ENCODE data around the gene DCTN5. TPM values are rescaled to one million over a fixed set of nuclear protein-coding genes. Genes with fewer than 3 reads are reported as not detected.

Gene DCTN5
- total RNA-seq, 1 donor from 2014 or later, result 68.4 TPM

- TF ChIP-seq CTCF (IDR thresholded peaks at IDR 0.05; ENCODE audit: insufficient read depth, low read length, poor library complexity, severe bottlenecking), result no peak
- no peak for DNase-seq (ENCODE audit: low read depth)
These were observed 64.2 kb downstream of the DCTN5 start for GRCh38 chr16:23705517-23705902.

GRCh38 chr16:23706439-23706838 is 65.2 kb downstream of the DCTN5 start:
- Histone ChIP-seq H3K36me3 (ENCODE audit: control insufficient read depth, insufficient read depth, low read length) (no peaks in the 10 kb centered on the region), H3K27me3 (ENCODE audit: control insufficient read depth, insufficient read depth, low read length) (peaks cover 7% of the 10 kb centered on the region), H3K4me3 (ENCODE audit: low read depth, low read length) (no peak overlapping the region)
- DNase-seq (ENCODE audit: low read depth), result no peak
- no peak for TF ChIP-seq CTCF (IDR thresholded peaks at IDR 0.05; ENCODE audit: insufficient read depth, low read length, poor library complexity, severe bottlenecking)

More at GRCh38 chr16:23705517-23705902, 64.2 kb downstream of the DCTN5 start:
- H3K36me3 ChIP-seq (ENCODE audit: control insufficient read depth, insufficient read depth, low read length), result no peaks in the 10 kb centered on the region
- H3K4me3 ChIP-seq (ENCODE audit: low read depth, low read length), result no peak overlapping the region
- peaks cover 7% of the 10 kb centered on the region for H3K27me3 ChIP-seq (ENCODE audit: control insufficient read depth, insufficient read depth, low read length)

GRCh38 chr16:23709536-23709935 is 68.3 kb downstream of the DCTN5 start:
- TF ChIP-seq CTCF (IDR thresholded peaks at IDR 0.05; ENCODE audit: insufficient read depth, low read length, poor library complexity, severe bottlenecking), result no peak

GRCh38 chr16:23710008-23710407 is 68.7 kb downstream of the DCTN5 start:
- no peaks in the 10 kb centered on the region for H3K36me3 ChIP-seq (ENCODE audit: control insufficient read depth, insufficient read depth, low read length)
- H3K4me3 ChIP-seq (ENCODE audit: low read depth, low read length), result no peak overlapping the region
- no peak for TF ChIP-seq CTCF (IDR thresholded peaks at IDR 0.05; ENCODE audit: insufficient read depth, low read length, poor library complexity, severe bottlenecking)
- no peak for DNase-seq (ENCODE audit: low read depth)
- peaks cover 32% of the 10 kb centered on the region for H3K27me3 ChIP-seq (ENCODE audit: control insufficient read depth, insufficient read depth, low read length)

More at GRCh38 chr16:23709536-23709935, 68.3 kb downstream of the DCTN5 start:
- peaks cover 30% of the 10 kb centered on the region for H3K27me3 ChIP-seq (ENCODE audit: control insufficient read depth, insufficient read depth, low read length)
- no peaks in the 10 kb centered on the region for H3K36me3 ChIP-seq (ENCODE audit: control insufficient read depth, insufficient read depth, low read length)
- DNase-seq (ENCODE audit: low read depth), result no peak
- no peak overlapping the region for H3K4me3 ChIP-seq (ENCODE audit: low read depth, low read length)

- no peak overlapping the region for H3K4me3 ChIP-seq (ENCODE audit: low read depth, low read length)
- DNase-seq (ENCODE audit: low read depth), result no peak
- TF ChIP-seq CTCF (IDR thresholded peaks at IDR 0.05; ENCODE audit: insufficient read depth, low read length, poor library complexity, severe bottlenecking), result no peak
- H3K27me3 ChIP-seq (ENCODE audit: control insufficient read depth, insufficient read depth, low read length), result peaks cover 32% of the 10 kb centered on the region
- no peaks in the 10 kb centered on the region for H3K36me3 ChIP-seq (ENCODE audit: control insufficient read depth, insufficient read depth, low read length)
These were observed 69.2 kb downstream of the DCTN5 start for GRCh38 chr16:23710504-23710903.

GRCh38 chr16:23711785-23712184 is 70.5 kb downstream of the DCTN5 start:
- no peak for DNase-seq (ENCODE audit: low read depth)
- no peak overlapping the region for H3K4me3 ChIP-seq (ENCODE audit: low read depth, low read length)
- no peak for TF ChIP-seq CTCF (IDR thresholded peaks at IDR 0.05; ENCODE audit: insufficient read depth, low read length, poor library complexity, severe bottlenecking)
- H3K27me3 ChIP-seq (ENCODE audit: control insufficient read depth, insufficient read depth, low read length), result peaks cover 32% of the 10 kb centered on the region
- no peaks in the 10 kb centered on the region for H3K36me3 ChIP-seq (ENCODE audit: control insufficient read depth, insufficient read depth, low read length)
